HG03025 (cell line): ENCODE measurements around the gene PTTG1IP.
"Not testable (repeated sequence)": the region's sequence is repeated elsewhere in the genome, so short reads cannot be mapped to it uniquely, and the experiment has no call there.

Experiments used
- ATAC-seq: cut with Tn5 transposase; IDR thresholded peaks from one replicate; pipeline ENCODE4 v1.9.1; 2021; ENCODE audit warnings: mild to moderate bottlenecking, moderate library complexity; ENCODE audit not compliant: unreplicated experiment, low FRiP score

Gene PTTG1IP

DNA sequence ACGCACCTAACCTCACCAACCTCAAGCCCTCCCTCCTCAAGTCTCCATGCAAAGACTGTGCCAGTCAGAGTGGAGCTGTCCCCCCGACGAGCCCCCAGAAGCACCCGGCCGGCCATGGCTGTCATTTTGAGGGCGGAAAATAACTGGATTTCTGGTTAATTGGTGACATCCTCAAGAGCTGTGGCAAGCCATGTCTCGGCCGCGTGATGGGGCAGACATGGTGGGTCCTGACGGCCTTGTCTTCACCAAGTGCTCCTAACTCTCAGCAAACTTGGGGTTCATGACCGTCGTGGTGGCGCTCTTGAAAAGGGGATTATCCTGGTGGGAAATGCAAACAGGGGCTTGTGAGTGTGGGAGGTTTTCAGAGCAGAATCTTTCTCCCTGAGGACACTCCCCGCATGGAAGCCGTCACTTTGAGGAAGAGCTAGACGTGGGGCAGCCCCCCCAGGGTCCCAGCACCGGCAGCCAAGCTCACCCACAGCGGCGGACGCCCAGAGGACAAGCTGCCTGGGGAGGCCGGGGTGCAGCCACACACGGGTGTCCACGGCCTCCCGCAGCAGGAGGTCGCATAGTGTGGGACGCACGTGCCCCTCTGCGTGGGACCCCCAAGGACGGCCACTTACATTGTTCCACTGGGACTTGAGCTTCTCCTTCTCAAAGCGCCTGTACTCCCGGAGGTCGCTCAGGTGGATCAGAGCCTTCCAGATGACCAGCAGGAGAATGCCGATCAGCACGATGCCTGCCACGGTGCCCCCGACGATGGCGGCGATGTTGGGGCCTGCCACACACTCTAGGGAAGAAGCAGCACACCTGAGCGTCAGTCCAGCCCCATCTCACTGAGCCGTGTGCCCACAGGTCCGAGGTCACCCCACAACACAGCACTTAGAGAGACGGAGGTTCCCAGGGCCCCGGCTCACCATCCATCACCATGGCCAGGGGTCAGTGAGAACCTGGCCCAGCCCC is 12.9 kb upstream of the PTTG1IP start:
- ATAC-seq = no peak

DNA sequence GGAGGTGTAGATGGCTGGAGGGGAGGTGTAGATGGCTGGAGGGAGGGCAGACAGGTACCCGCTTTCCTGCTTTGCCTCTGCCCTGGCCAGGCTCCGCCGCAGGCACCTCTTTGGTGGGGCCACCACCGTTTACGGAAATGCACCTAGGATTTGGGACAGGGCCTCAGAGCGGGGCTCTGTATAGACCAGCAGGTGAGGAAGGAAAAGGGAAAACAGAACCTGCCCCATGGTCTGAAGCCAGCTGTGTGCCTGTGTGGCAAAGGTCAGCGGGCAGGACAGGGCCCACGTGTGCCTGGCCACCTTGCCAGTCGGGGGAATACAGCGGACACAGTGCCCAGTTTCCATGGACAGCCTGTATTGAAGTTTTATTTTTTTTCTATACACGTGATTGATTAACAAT is 12.1 kb upstream of the PTTG1IP start:
- no peak for ATAC-seq

DNA sequence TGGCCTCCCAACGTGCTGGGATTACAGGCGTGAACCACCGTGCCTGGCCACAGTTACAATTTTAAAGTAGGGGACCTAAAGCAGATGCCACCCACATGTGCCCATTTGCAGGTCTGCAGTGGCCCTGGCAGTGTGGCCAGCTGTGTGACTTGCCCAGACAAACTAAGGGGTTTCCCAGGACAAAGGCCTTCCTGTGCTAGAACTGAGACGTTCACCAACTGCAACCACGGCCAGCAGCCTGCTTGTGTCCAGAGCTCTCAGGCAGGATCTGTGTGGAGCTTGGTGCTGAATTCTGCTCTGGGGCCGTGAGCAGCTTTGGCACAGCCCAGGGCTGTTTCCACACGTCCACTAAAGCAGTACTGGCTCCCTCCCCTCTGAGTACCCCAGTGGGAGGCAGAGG is 10.6 kb upstream of the PTTG1IP start:
- ATAC-seq = no peak

DNA sequence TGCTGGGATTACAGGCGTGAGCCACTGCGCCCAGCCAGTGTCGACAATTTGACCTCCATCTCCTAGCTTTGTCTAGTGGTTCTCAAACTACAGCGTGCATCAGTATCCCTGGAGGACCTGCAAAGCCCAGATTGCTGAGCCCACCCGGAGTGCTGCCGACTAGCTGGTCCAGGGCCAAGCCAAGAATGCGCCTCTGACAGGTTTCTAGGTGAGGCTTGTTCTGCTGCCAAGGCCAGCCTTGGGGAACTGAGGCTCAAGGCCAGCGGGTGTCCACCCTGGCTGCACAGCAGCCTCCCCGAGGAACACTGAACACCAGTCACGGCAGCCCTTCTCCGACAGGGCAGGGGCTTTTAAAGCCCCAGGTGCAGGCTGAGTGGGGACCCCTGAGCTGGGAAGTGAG is 9.8 kb upstream of the PTTG1IP start:
- no peak for ATAC-seq

DNA sequence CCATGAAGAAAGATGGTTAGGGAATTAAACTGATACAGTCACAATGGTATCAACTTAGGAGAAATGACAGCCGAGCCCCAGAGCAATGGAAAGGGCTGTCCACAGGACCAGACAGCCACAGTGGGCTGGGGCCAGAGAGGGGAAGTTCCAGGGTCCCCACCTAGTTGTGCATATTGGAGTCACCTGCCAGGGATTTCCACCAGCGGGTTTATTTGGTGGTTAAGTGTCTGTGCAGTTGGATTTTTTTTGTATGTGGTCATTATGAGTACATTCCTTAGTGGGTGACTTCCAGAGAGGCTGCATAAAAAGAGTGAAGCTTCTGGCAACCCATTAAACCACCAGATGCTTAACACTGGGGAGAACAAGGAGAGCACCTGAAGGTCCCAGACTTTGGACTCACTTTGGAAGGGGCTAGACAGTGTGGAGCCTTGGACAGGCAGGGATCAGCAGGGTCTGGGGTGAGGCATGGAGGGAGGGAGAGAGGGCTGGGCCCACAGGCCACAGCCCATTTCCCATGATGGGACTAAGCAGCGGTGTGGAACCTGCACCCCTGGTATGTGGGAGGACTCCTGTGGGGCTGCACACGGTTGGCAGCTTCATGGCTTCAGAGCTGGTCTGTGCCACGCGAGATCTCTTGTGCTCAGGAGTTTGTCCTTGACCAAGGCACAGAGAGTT is 7.8 kb upstream of the PTTG1IP start:
- no peak for ATAC-seq

DNA sequence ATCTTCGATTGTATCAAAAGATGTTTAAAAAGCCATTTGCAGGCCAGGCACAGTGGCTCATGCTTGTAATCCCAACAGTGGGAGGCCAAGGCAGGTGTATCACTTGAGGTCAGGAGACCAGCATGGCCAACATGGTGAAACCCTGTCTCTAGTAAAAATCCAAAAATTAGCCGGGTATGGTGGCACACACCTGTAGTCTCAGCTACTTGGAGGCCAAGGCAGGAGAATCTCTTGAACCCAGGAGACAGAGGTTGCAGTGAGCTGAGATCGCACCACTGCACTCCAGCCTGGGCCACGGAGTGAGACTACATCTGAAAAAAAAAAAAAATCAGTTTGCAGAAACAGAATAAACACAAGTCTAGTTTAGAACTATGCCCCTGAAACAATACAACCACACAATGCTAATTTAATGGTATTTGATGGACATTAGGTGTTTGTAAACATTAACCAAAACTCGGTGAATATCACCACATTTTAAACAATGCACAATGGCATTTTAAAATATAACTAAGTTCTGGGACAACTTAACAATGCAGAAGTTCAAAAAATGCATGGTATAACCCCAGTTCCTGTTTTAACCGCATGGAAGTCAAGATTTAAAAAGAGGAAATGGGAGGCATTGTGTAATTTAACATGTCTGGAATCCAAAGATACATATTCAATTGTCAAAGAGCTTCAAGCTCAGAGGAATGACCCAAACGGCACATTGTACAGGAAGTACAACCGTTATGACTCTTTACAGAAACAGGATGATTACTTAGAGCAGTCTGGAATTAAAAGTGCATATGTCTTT is 7.1 kb upstream of the PTTG1IP start:
- ATAC-seq = no peak

DNA sequence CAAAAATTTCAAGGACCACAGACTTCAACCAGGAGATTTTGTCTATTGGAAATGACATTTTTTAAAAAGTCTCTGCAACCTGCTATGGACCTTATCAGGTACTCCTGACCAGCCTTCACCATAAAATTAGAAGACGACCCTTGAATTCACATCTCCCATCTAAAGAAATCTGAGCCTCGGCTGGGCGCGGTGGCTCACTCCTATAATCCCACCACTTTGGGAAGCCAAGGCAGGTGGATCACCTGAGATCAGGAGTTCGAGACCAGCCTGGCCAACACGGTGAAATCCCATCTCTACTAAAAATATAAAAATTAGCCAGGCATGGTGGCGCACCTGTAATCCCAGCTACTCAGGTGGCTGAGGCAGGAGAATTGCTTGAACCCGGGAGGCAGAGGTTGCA is 5.7 kb upstream of the PTTG1IP start:
- not testable (repeated sequence) for ATAC-seq

DNA sequence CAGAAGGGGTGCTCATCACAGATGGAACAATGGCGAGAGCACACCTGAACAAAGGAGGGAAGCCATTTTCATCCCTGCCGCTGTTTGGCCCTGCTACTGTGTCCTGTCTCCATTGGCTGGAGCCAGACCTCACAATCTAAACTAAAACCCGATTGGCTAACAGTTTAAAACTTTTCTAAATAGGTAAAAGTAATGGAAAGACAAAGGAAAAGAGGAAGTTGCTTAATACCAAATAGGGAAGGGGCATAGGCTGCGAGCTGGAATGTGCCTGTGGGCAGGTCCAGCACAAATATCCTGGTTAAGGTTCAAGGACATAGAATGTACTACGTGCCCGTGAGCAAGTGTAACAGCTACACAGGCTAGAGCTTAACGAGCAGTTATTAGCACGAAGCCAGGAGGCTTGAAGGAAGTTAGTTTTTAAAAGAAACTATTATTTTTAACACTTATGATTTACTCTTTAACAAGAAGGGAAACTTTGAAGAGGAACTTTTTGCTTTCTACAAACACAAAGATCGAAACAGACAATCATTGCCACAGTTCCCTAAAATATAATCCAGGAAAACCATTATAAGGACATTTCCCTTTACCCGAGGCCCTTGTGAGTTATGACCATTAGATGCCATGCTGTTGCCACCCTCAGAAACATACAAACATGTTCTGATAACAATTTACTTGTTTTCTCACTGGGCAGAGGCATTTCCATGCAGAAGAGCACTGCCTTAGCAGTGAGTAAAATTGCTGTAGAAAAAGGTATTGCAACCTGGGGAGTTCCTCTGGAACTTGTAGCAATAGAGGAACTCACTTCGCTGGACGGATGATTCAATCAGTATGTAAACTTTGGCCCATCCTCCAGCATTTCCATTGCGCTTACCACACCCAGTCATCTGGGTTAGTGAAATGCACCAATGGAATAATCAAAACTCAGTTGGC is 4.8 kb upstream of the PTTG1IP start:
- ATAC-seq = no peak

DNA sequence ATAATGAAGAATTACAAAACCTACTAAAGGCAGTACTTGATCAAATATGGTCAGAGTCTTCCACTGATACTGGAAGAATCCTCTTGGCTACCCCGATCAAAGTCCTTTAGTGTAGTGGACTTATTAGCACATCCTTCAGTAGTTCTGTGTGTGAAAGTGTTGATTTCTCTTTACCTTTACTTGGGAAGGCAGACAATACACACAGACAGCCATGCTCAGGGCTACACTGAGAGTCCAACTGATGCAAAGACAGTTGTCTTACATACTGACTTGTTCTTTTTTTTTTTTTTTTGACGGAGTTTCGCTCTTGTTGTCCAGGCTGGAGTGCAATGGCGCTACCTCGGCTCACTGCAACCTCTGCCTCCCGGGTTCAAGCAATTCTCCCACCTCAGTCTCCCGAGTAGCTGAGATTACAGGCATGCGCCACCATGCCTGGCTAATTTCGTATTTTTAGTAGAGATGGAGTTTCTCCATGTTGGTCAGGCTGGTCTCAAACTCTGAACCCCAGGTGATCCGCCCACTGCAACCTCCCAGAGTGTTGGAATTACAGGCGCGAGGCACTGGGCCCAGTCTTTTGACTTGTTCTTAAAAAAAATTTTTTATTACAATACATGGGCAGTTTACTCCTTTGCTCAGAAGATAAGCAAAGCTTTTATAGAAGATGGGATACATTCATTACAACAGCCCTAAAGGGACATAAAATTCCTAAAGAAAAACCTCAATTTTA is 3.5 kb upstream of the PTTG1IP start:
- ATAC-seq = no peak

DNA sequence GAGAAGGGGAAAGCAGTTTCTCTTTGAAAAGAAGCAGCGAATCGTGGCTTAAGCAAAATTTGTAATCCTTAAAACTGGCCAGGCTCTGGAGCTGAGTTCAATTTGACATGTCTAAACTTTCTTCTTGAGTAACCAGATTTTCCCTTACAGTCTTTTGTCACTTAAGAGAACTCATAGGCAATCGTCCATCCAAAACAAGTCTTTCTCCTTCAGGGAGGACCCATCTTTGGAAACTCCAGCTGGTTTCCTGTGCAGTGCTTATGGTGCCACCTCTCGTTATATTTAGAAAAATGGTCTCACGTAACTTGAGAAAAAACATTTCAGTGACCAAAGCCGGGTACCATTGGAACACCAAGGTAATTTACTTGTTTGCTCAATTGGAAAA is 1.8 kb upstream of the PTTG1IP start:
- ATAC-seq = no peak

DNA sequence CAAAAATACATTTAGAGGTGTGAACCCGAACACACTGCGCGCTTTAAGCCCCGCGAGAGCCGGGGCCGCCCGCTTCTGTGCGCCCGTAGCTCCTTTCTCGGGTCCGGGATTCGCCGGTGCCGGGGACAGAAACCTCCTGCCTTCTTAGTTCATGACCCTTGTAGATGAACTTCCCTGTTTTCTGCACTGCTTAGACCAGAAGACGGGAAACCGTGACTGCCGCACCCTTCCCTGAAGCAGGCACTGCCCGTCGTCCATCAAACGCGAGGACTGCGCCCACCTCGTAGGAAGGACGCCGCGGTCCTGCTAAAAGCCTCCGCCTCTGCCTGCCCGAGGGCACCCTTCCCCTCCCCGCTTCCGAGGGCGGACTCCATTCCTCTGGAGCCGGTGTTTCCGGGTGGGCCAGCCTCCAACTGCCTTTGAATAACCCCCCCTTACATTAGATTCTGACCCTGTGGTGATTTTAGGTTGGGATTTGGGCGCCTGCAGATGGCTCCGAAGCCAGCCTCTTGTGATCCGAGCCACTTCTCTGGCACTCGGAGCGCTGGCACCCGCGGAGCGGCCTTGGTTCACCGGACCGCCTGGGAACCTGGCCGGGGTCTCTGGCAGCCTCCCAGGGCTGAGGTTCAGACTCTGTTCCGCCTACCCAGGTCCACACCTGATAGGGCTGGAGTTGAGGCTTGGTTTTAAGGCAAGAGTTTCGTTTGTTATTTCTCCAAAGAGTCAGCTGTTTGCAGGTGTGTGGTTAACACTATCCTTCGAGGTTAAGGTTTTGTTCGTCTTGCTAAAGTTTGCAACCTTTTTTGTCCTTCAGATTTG is 1.2 kb upstream of the PTTG1IP start:
- ATAC-seq = peak; percentile 12

DNA sequence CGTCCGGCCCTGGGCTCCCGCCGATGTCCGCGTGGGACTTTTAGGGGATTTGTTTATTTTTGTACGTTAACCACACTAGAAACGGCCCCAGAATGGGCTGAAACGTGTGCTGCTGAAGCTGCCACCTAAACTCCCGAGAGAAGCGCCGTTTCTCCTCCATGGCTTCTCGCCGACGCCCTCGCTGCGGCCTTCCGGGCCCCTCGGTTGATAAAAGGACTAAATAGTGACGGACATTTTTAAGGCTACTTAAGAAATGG is 678 bp upstream of the PTTG1IP start:
- peak; percentile 3 for ATAC-seq

DNA sequence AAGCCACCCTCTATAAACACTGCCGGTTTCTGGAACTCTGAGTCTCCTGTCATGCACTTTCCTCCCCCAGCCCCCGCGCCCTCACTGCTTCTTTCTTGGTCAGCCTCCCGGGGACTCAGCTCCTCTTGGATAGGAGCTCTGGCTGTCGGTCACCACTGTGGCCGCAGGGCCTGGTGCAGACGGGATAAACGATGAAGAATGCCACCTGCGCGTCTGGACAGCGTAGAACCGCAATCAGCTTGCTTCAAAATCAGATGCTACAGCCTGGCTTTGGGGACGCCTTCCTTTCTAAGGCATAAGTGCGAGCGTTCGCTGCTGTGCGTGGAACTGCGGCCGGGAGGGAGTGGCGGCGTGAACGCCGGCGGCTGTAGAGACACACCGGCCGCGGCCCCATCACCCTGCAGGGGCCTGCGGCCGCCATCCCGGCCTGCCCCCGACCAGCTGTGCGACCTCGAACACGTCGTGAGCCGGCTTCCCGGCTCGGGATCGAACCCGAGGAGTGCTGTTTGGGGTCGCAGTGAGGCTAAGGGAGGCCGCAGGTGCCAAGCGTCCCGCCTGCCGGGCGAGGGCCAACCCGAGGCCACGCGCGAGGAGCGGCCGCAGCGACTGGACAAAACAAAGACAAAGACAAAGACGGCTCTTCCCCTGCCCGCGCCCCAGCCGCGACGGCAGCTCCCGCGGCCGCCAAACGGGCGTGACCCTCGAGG is 688 bp downstream of the PTTG1IP start:
- no peak for ATAC-seq

DNA sequence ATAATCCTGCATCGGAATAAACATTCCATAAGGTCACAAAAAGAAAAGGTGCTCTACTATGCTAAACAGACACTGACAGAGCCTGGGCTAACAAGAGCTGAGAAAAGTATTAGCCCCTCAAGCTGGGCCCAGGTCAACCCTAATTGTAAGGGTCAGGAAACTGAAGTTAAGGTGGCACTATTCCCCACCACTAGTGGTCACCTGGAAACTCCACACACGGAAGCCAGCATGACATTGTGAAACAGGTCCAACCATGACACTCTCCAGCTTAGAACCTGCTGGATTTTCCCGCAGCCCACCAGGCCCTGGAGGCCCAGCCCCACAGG is 1.2 kb downstream of the PTTG1IP start:
- no peak for ATAC-seq

DNA sequence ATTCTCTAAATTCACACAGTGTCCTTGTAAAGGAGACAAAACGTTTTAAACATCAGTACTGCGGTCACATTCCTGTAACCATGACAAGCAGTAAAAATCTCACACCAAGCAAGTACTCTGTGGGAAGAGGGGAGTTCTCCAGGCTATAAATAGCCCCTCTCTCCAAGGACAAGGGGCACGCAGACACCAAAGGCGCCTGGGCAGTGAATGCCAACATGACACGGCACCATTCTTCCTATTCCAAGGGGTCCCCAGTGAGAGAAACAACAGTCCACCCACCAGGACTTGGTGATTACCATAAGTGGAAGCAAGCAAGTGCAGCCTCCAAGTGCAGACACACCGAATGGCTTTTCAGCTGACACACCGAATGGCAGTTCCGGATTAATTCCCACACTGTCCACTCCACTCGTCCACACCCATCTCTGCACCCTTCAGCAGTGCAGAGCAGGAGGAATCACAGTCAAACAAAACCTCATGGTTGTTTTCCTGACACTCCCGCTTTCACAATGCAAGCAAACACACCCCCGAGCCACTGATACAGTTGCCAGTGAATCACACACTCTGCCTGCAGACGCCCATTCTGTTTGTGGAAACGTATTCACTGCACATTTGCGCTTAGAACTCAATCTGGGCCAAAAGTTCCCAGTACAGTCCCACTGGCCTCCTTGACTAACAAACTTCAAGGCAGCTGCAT is 1.8 kb downstream of the PTTG1IP start:
- no peak for ATAC-seq

DNA sequence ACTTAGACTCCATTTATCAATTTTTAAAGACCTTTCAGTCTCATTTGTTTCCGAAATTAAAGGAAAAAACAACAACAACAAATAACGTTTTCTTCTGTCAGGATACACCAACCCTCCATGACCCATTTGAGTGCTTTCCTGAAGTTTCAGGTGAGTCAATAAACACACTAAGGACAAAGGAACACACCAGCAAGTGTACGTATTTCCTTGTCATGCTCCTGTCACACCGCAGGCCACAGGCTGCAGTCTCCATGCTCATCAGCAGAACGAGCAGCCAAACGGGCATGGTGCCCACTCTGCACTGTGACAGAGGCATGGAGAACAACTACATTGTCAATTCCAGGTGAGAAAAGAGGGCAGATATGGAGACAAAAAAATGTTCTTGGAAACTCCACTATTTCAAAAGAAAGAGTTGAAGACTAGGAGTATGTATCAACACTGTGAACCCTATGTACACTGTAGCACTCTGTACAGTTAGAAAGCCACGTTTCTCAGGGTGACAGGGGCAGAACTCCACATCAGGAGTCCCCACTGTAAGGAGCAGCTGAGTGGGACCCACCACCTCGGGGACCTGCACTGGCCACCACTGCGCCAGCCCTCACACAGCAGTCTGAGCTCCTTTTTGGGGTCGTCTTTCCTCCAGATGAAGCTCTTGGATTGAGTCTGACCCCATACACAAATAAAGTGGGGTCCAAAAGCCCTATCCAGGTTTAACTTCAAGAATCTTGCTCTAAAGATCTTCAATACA is 2.6 kb downstream of the PTTG1IP start:
- no peak for ATAC-seq
